ENCODE data around the gene TM7SF3. TPM values are rescaled to one million over a fixed set of nuclear protein-coding genes. Genes with fewer than 3 reads are reported as not detected.

The TM7SF3 gene
- total RNA-seq (51.0 and 54.8 TPM in 2 replicates), polyA plus RNA-seq (58.9 and 70.7 TPM in 2 replicates), polyA minus RNA-seq (223 and 252 TPM in 2 replicates), Bru-seq, nascent RNA (percentile 76 among the genes with signal in this experiment), BruChase-seq, experiment 1, labeled RNA remaining after a 6-hour chase (percentile 81 among the genes with signal in this experiment), BruChase-seq, experiment 2, labeled RNA remaining after a 2-hour chase (percentile 86 among the genes with signal in this experiment)
- 48.3 and 57.4 TPM in 2 replicates for polyA plus RNA-seq (2011; cell fraction: cytosol; rRNA removed)
- 56.8 and 66.5 TPM in 2 replicates for polyA plus RNA-seq (2011; cell fraction: nucleus; rRNA removed)
- 66.3 and 80.4 TPM in 2 replicates for polyA plus RNA-seq (2012)
- polyA minus RNA-seq (2011; cell fraction: cytosol; rRNA and poly(A)+ RNA removed): 66.8 TPM
- polyA minus RNA-seq (2011; cell fraction: nucleus; rRNA and poly(A)+ RNA removed): 37.4 and 79.1 TPM in 2 replicates
- long read RNA-seq, transcript TM7SF3-201 (12 exons, 2,709 nt): major isoform, 96 of 177 reads
- long read RNA-seq, partial matches to known transcripts: 10 of 177 reads
- long read RNA-seq, other reads (novel, unspliced or antisense): 70 of 177 reads

GRCh38 chr12:27014085-27014858 is at the start of gene TM7SF3:
Gene TM7SF3, minus strand, starts transcription at chr12:27014384. Its CDS starts 216 bp downstream, at chr12:27014168.
- Histone ChIP-seq H3K4me1 (ENCODE audit: control insufficient read depth, extremely low read depth, insufficient read depth, low read length) (peaks cover 11% of the 10 kb centered on the region), H3K4me3 (replicated peaks in 1 of 3; ENCODE audit: insufficient read depth in 1 of 3, low read depth in 1 of 3, low read length in 3 of 3) (peak within 1 kb of the TSS; percentile 48 to 89 (median 65)), H3K4me2 (ENCODE audit: insufficient read depth, low read length) (peak within 1 kb of the TSS; percentile 96), H3K36me3 (ENCODE audit: control insufficient read depth in 2 of 2, extremely low read depth in 1 of 2, insufficient read depth in 2 of 2, low read length in 2 of 2) (peaks cover 0 to 3% of the 10 kb centered on the region in 2 experiments), H4K20me1 (replicated peaks; ENCODE audit: control insufficient read depth, extremely low read depth, insufficient read depth, low read length) (no peaks in the 10 kb centered on the region), H3K79me2 (ENCODE audit: control insufficient read depth, insufficient read depth, low read length) (peaks cover 15% of the 10 kb centered on the region), H3K9me1 (replicated peaks; ENCODE audit: control insufficient read depth, extremely low read depth, insufficient read depth, low read length) (no peaks in the 10 kb centered on the region), H3K27ac (ENCODE audit: insufficient read depth, low read depth, low read length) (peak within 1 kb of the TSS; percentile 81), H3K9me3 (replicated peaks; ENCODE audit: control insufficient read depth, insufficient read depth, low read length) (no peaks in the 10 kb centered on the region), H3K9ac (replicated peaks; ENCODE audit: extremely low read depth, insufficient read depth, low read length) (peak within 1 kb of the TSS; percentile 85), H3K27me3 (ENCODE audit: control insufficient read depth in 2 of 2, insufficient read depth in 2 of 2, low read length in 2 of 2) (no peaks in the 10 kb centered on the region), H2AFZ (ENCODE audit: low read depth, low read length) (peak within 1 kb of the TSS; percentile 94)
- TF ChIP-seq GATA2 (IDR thresholded peaks at IDR 0.05; ENCODE audit: insufficient read depth, insufficient read length, low read depth, low read length) (no peak), POLR2AphosphoS5 (IDR thresholded peaks at IDR 0.05; ENCODE audit: insufficient read depth, low read depth, low read length) (peak; percentile 82), JUN (IDR thresholded peaks at IDR 0.05; ENCODE audit: borderline replicate concordance, insufficient read depth, insufficient read length, low read depth) (no peak), MAX (IDR thresholded peaks at IDR 0.05; ENCODE audit: insufficient read depth, insufficient read length) (no peak), FOS (IDR thresholded peaks at IDR 0.05; ENCODE audit: borderline replicate concordance, insufficient read depth, low read length) (no peak), POLR2A (IDR thresholded peaks at IDR 0.05; ENCODE audit: low read depth, low read length) (peak; percentile 55), CTCF (IDR thresholded peaks at IDR 0.05; ENCODE audit: extremely low read depth in 1 of 2, insufficient read depth in 1 of 2, low read depth in 1 of 2, low read length in 2 of 2) (peak; percentile 87 to 99), EZH2 (IDR thresholded peaks at IDR 0.05; ENCODE audit: borderline replicate concordance, low read depth, low read length, severe bottlenecking) (no peak)
- dilution Hi-C loops (cut with MboI; ENCODE audit: extremely low pct_ligation_motif_present, low sequenced_read_pairs): no loop called here
- peak; percentile 83 for DNase-seq (ENCODE audit: low read depth, low spot score)
- intact Hi-C loops (cut with micrococcal nuclease): loop anchor here (1.0 to 10.0 kb wide), 6 partner anchors 76 to 689 kb away; partner anchors contain the start of gene FGFR1OP2
- FAIRE-seq: peak; percentile 75
- CTCF ChIA-PET: interaction anchor here (0.6 to 4.8 kb wide), 18 partner anchors 11 to 689 kb away, joined by 3 to 268 read pairs (median 4); partner anchors contain the start of gene ITPR2
- no TSS peak for BruUV-seq (replicated peaks)
- POLR2A ChIA-PET: no interaction called here

Measured in endothelial cell of umbilical vein (primary cell).